H1 (cell line): ENCODE data around the gene NEDD4L. TPM values are rescaled to one million over a fixed set of nuclear protein-coding genes. Genes with fewer than 3 reads are reported as not detected.

Source experiments
- CTCF ChIA-PET: fragments of 300-600 bp; sonication (Branson Sonifier 250); formaldehyde crosslinking; loops from one replicate; lab custom pipeline; 2021; ENCODE audit not compliant: partially characterized antibody; lab: Charles Lee
- POLR2A ChIA-PET: fragments of 300-600 bp; sonication (Branson Sonifier 250); formaldehyde crosslinking; loops from one replicate; lab custom pipeline; 2021; ENCODE audit warnings: inconsistent platforms; ENCODE audit not compliant: partially characterized antibody; lab: Charles Lee
- DNase-seq, 2 experiments: peaks; one replicate each; pipeline versions ENCODE4 v3.0.0 to v3.0.0-alpha.2; 2010 to 2022; ENCODE audit warnings: low spot score in 2 of 2, low read depth in 1 of 2, mixed read lengths in 1 of 2
- FAIRE-seq: peaks from 2 replicates; lab custom pipeline; 2011; peaks lifted over from hg19 to GRCh38; lab: Jason Lieb, UNC
- H2AFZ ChIP-seq: 2 replicates; pipeline ENCODE4 v1.8.1; 2012; ENCODE audit warnings: low read length, inconsistent platforms
- H2AK5ac ChIP-seq: 2 replicates; pipeline ENCODE4 v1.6.1; 2013; ENCODE audit warnings: low read depth, low read length
- H2BK120ac ChIP-seq: replicated peaks from 2 replicates; pipeline ENCODE3; 2013; ENCODE audit warnings: low read depth, low read length, inconsistent platforms
- H2BK12ac ChIP-seq: 2 replicates; pipeline ENCODE4 v1.6.1; 2013; ENCODE audit warnings: low read depth, low read length
- H2BK15ac ChIP-seq: 2 replicates; pipeline ENCODE4 v1.6.1; 2013; ENCODE audit warnings: low read length
- H2BK20ac ChIP-seq: 2 replicates; pipeline ENCODE4 v1.6.1; 2013; ENCODE audit warnings: low read length
- H2BK5ac ChIP-seq: 2 replicates; pipeline ENCODE4 v1.6.1; 2013; ENCODE audit warnings: low read depth, low read length
- H3K14ac ChIP-seq: 2 replicates; pipeline ENCODE4 v1.6.1; 2013; ENCODE audit warnings: inconsistent platforms; ENCODE audit not compliant: insufficient read length
- H3K18ac ChIP-seq: 2 replicates; pipeline ENCODE4 v1.6.1; 2013; ENCODE audit warnings: low read length; ENCODE audit errors: extremely low read depth
- H3K23ac ChIP-seq: 2 replicates; pipeline ENCODE4 v1.6.1; 2013; ENCODE audit warnings: inconsistent platforms; ENCODE audit not compliant: insufficient read length
- H3K23me2 ChIP-seq: 2 replicates; pipeline ENCODE4 v1.6.1; 2013; ENCODE audit warnings: low read depth, low read length
- H3K27ac ChIP-seq: 2 replicates; pipeline ENCODE4 v1.6.1; 2011; ENCODE audit warnings: low read depth, low read length, inconsistent platforms
- H3K27me3 ChIP-seq, 4 experiments: replicated peaks in 1 of 4; 1 replicate in 1 of 4; 2 replicates in 3 of 4; pipeline versions ENCODE4 v1.6.1 to v1.8.1; 2011 to 2013; ENCODE audit warnings: low read length in 3 of 4, mild to moderate bottlenecking in 3 of 4, inconsistent platforms in 2 of 4, mixed read lengths in 2 of 4, moderate library complexity in 1 of 4; ENCODE audit not compliant: control insufficient read depth in 3 of 4, insufficient read depth in 3 of 4; ENCODE audit errors: extremely low read depth in 1 of 4
- H3K36me3 ChIP-seq, 4 experiments: 2 replicates each; pipeline versions ENCODE4 v1.6.1 to v1.8.1; 2011 to 2013; ENCODE audit warnings: mild to moderate bottlenecking in 4 of 4, low read length in 3 of 4, moderate library complexity in 2 of 4, control low read depth in 1 of 4, inconsistent platforms in 1 of 4; ENCODE audit not compliant: insufficient read depth in 4 of 4, control insufficient read depth in 2 of 4
- H3K4ac ChIP-seq: replicated peaks from 2 replicates; pipeline ENCODE3; 2013; ENCODE audit warnings: low read length, low read depth, mixed read lengths, inconsistent platforms; ENCODE audit not compliant: insufficient read length
- H3K4me1 ChIP-seq, 4 experiments: replicated peaks in 1 of 4; 1 replicate in 1 of 4; 2 replicates in 3 of 4; pipeline versions ENCODE4 v1.6.1 to v1.8.1; 2011 to 2013; ENCODE audit warnings: low read length in 3 of 4, inconsistent platforms in 2 of 4, mixed read lengths in 1 of 4; ENCODE audit not compliant: insufficient read depth in 4 of 4, control insufficient read depth in 3 of 4
- H3K4me2 ChIP-seq, 2 experiments: 2 replicates each; pipeline versions ENCODE4 v1.6.1 to v1.8.1; 2011 to 2013; ENCODE audit warnings: low read depth in 2 of 2, low read length in 2 of 2, control low read depth in 1 of 2, inconsistent platforms in 1 of 2, mild to moderate bottlenecking in 1 of 2; ENCODE audit not compliant: insufficient read depth in 1 of 2
- H3K4me3 ChIP-seq, 4 experiments: fragments of 200-600, 300-600 bp in 1 of 4; sonication (generic), shearing (Covaris generic), sonication (Bioruptor Twin) in 1 of 4; 2 replicates each; pipeline versions ENCODE4 v1.5.1 to v1.8.1; 2011 to 2016; ENCODE audit warnings: low read length in 4 of 4, low read depth in 3 of 4, control low read depth in 2 of 4, inconsistent platforms in 2 of 4, mild to moderate bottlenecking in 2 of 4, mixed read lengths in 1 of 4, moderate library complexity in 1 of 4; ENCODE audit not compliant: insufficient read depth in 2 of 4; ENCODE audit errors: extremely low read depth in 1 of 4
- H3K56ac ChIP-seq: replicated peaks from 2 replicates; pipeline ENCODE3; 2013; ENCODE audit warnings: low read depth, mild to moderate bottlenecking, mixed read lengths, low read length, inconsistent platforms; ENCODE audit not compliant: insufficient read length
- H3K79me1 ChIP-seq: 2 replicates; pipeline ENCODE4 v1.6.1; 2013; ENCODE audit warnings: low read depth, low read length, control low read depth
- H3K79me2 ChIP-seq, 2 experiments: 2 replicates each; pipeline versions ENCODE4 v1.6.1 to v1.8.1; 2012 to 2013; ENCODE audit warnings: low read length in 2 of 2, mild to moderate bottlenecking in 2 of 2, inconsistent platforms in 1 of 2; ENCODE audit not compliant: insufficient read depth in 2 of 2, control insufficient read depth in 1 of 2
- H3K9ac ChIP-seq, 4 experiments: replicated peaks in 1 of 4; 1 replicate in 1 of 4; 2 replicates in 3 of 4; pipeline versions ENCODE4 v1.6.1 to v1.8.1; 2011 to 2013; ENCODE audit warnings: low read depth in 3 of 4, low read length in 3 of 4, control low read depth in 2 of 4, mild to moderate bottlenecking in 2 of 4, moderate library complexity in 2 of 4, inconsistent platforms in 1 of 4; ENCODE audit errors: extremely low read depth in 1 of 4
- H3K9me3 ChIP-seq, 2 experiments: 2 replicates each; pipeline versions ENCODE4 v1.6.1 to v1.8.1; 2012 to 2013; ENCODE audit warnings: mild to moderate bottlenecking in 2 of 2, moderate library complexity in 2 of 2, control low read depth in 1 of 2, inconsistent platforms in 1 of 2, low read depth in 1 of 2, low read length in 1 of 2, mixed read lengths in 1 of 2; ENCODE audit not compliant: insufficient read depth in 2 of 2
- H4K20me1 ChIP-seq, 2 experiments: replicated peaks in 1 of 2; 2 replicates each; pipeline versions ENCODE3 to v1.8.1; 2011 to 2013; ENCODE audit warnings: inconsistent platforms in 2 of 2, low read length in 2 of 2, mild to moderate bottlenecking in 1 of 2; ENCODE audit not compliant: insufficient read depth in 2 of 2, control insufficient read depth in 1 of 2
- H4K5ac ChIP-seq: 2 replicates; pipeline ENCODE4 v1.6.1; 2013; ENCODE audit warnings: low read length, low read depth, mixed read lengths, inconsistent platforms; ENCODE audit not compliant: insufficient read length
- H4K8ac ChIP-seq: 2 replicates; pipeline ENCODE4 v1.8.0; 2013; ENCODE audit warnings: mild to moderate bottlenecking, moderate library complexity, low read length, inconsistent platforms; ENCODE audit not compliant: insufficient read depth; ENCODE audit errors: extremely low read depth
- H4K91ac ChIP-seq: replicated peaks from 2 replicates; pipeline ENCODE3; 2013; ENCODE audit warnings: low read length, mixed read lengths, inconsistent platforms; ENCODE audit not compliant: insufficient read length
- ASH2L ChIP-seq: fragments of 200-600, 300-600 bp; sonication (generic); IDR thresholded peaks from one replicate; pipeline ENCODE4 v1.7.1; 2017; ENCODE audit warnings: low read length
- CHD1 ChIP-seq: IDR thresholded peaks from 2 replicates; pipeline ENCODE4 v1.6.1; 2012; ENCODE audit warnings: low read depth, low read length, improper control_type of control experiment
- CHD2 ChIP-seq: IDR thresholded peaks from 2 replicates; pipeline ENCODE4 v1.6.1; 2012; ENCODE audit warnings: low read length, improper control_type of control experiment
- EGR1 ChIP-seq: IDR thresholded peaks from 2 replicates; pipeline ENCODE4 v1.6.1; 2011; ENCODE audit warnings: low read depth, low read length, borderline replicate concordance
- FOSL1 ChIP-seq: IDR thresholded peaks from 2 replicates; pipeline ENCODE4 v1.6.1; 2011; ENCODE audit warnings: mild to moderate bottlenecking, low read depth, low read length, moderate library complexity; ENCODE audit not compliant: insufficient read depth
- HDAC2 ChIP-seq, 2 experiments: fragments of 300-600 bp in 1 of 2; sonication (generic) in 1 of 2; IDR thresholded peaks; 2 replicates each; pipeline ENCODE4 v1.6.1; 2011 to 2012; ENCODE audit warnings: low read depth in 2 of 2, low read length in 2 of 2, mild to moderate bottlenecking in 2 of 2, moderate library complexity in 2 of 2, borderline replicate concordance in 1 of 2, inconsistent platforms in 1 of 2
- JUN ChIP-seq: IDR thresholded peaks from 2 replicates; pipeline ENCODE4 v1.6.1; 2011; ENCODE audit warnings: low read depth, mild to moderate bottlenecking, improper control_type of control experiment, low read length
- NANOG ChIP-seq: IDR thresholded peaks from 2 replicates; pipeline ENCODE4 v1.6.1; 2011; ENCODE audit warnings: low read length, low read depth, mild to moderate bottlenecking, inconsistent platforms; ENCODE audit not compliant: insufficient read depth, poor library complexity, severe bottlenecking
- NRF1 ChIP-seq: IDR thresholded peaks from 2 replicates; pipeline ENCODE4 v1.6.1; 2011; ENCODE audit warnings: mild to moderate bottlenecking, low read depth, low read length, improper control_type of control experiment
- SIN3A ChIP-seq, 2 experiments: IDR thresholded peaks in 1 of 2; conservative IDR thresholded peaks in 1 of 2; 2 replicates each; pipeline ENCODE4 v1.6.1; 2011 to 2012; ENCODE audit warnings: low read length in 2 of 2, improper control_type of control experiment in 1 of 2, low read depth in 1 of 2, mild to moderate bottlenecking in 1 of 2
- SP2 ChIP-seq: IDR thresholded peaks from 2 replicates; pipeline ENCODE4 v1.6.1; 2012; ENCODE audit warnings: mild to moderate bottlenecking, low read length, inconsistent platforms
- SRF ChIP-seq: IDR thresholded peaks from 2 replicates; pipeline ENCODE4 v1.6.1; 2011; ENCODE audit warnings: mild to moderate bottlenecking, low read depth, low read length, moderate library complexity
- USF2 ChIP-seq: IDR thresholded peaks from 2 replicates; pipeline ENCODE4 v1.6.1; 2011; ENCODE audit warnings: low read length, improper control_type of control experiment
- ZNF274 ChIP-seq: IDR thresholded peaks from 2 replicates; pipeline ENCODE4 v1.7.0; 2012; ENCODE audit warnings: low read length, borderline replicate concordance; ENCODE audit errors: extremely low read depth
- WGBS, 2 experiments: shearing (Covaris generic) in 1 of 2; methylation state at CpG; one replicate each; pipeline versions ENCODE4 v1.1.6 to v1.1.7; 2013 to 2015; ENCODE audit warnings: low lambda C conversion rate in 2 of 2, mixed read lengths in 2 of 2, inconsistent platforms in 1 of 2, low coverage in 1 of 2, missing lambda C conversion rate in 1 of 2; ENCODE audit not compliant: insufficient replicate concordance in 2 of 2, insufficient coverage in 1 of 2, insufficient read length in 1 of 2; ENCODE audit errors: extremely low coverage in 1 of 2, missing lambda C conversion rate in 1 of 2; 5-methylcytosine and 5-hydroxymethylcytosine counted together
- polyA plus RNA-seq, 7 experiments: library from polyadenylated mRNA; depleted of rRNA in 3 of 7; stranded (reverse) in 5 of 7; unstranded in 2 of 7; fragments of >200 nt in 5 of 7; fragments of 200-250 nt in 2 of 7; gene quantifications; 1 replicate in 5 of 7; 2 replicates in 1 of 7; 4 replicates in 1 of 7; pipeline versions ENCODE4 v1.2.1 to v1.2.3, GENCODE V29; 2011 to 2013; ENCODE audit warnings: missing spikeins in 2 of 7, mixed read lengths in 2 of 7
- total RNA-seq: library from RNA; stranded (reverse); fragmentation: NEBNext Ultra II Directional; extraction: Animal tissue kit (Norgen Biotek cat#: 25700); gene quantifications from 2 replicates; pipeline ENCODE4 v1.2.1, GENCODE V29; 2021

NEDD4L gene
- total and polyA plus RNA-seq, 2 of the 8 experiments (the other 6 are each of a cell fraction or from before 2014, with no cell fraction given): 37.3 to 69.8 TPM

- Histone ChIP-seq H4K8ac (no peak overlapping the region), H3K4me2 (no peak overlapping the region), H3K56ac (no peak overlapping the region), H3K4me3 (no peak overlapping the region), H3K9ac (no peak overlapping the region), H3K79me2 (no peaks in the 10 kb centered on the region), H4K5ac (no peak overlapping the region), H3K9me3 (no peaks in the 10 kb centered on the region), H3K27me3 (no peaks in the 10 kb centered on the region), H4K91ac (no peak overlapping the region), H3K23ac (no peak overlapping the region), H3K4ac (no peak overlapping the region), H2AFZ (no peak overlapping the region), H3K79me1 (no peaks in the 10 kb centered on the region; the same call in 1 of the 2 replicates), H3K18ac (no peak overlapping the region), H2BK12ac (no peak overlapping the region), H3K27ac (no peak overlapping the region), H4K20me1 (no peaks in the 10 kb centered on the region), H2BK120ac (no peak overlapping the region), H2BK20ac (no peak overlapping the region), H2BK5ac (no peak overlapping the region), H2BK15ac (no peak overlapping the region), H3K14ac (no peak overlapping the region), H3K36me3 (peaks cover 13 to 75% (median 32%) of the 10 kb centered on the region in 4 experiments; a peak in 7 of 8 replicates), H2AK5ac (no peak overlapping the region), H3K4me1 (no peaks in the 10 kb centered on the region), H3K23me2 (no peaks in the 10 kb centered on the region)
- ChIA-PET POLR2A (no interaction called here), CTCF (no interaction called here)
- 90% methylated on average over 5 of the region's 5 CpGs; no CpG with 5 or more reads in 1 of the 2 experiments for WGBS, 2 experiments
- DNase-seq: no peak
- FAIRE-seq: no peak
- TF ChIP-seq NANOG: no peak
- no peak for TF ChIP-seq SP2
- no peak for TF ChIP-seq ASH2L
- TF ChIP-seq SRF: no peak
- no peak for TF ChIP-seq USF2
- no peak for TF ChIP-seq EGR1
- no peak for TF ChIP-seq NRF1
- no peak for TF ChIP-seq CHD1
- TF ChIP-seq JUN: no peak
- no peak for TF ChIP-seq ZNF274
- TF ChIP-seq FOSL1: no peak
- TF ChIP-seq HDAC2 (IDR thresholded peaks at IDR 0.05; ENCODE audit: borderline replicate concordance in 1 of 2, low read depth in 2 of 2, low read length in 2 of 2): no peak
- TF ChIP-seq SIN3A (conservative IDR thresholded peaks at IDR 0.05 in 1 of 2, IDR thresholded peaks at IDR 0.05 in 1 of 2; ENCODE audit: low read depth in 1 of 2, low read length in 2 of 2): no peak
- TF ChIP-seq CHD2: no peak
These were observed 326.6 kb downstream of the NEDD4L start for GRCh38 chr18:58370612-58371011.
